Measurements from ENCODE around the gene RASL10A.

The RASL10A gene

DNA sequence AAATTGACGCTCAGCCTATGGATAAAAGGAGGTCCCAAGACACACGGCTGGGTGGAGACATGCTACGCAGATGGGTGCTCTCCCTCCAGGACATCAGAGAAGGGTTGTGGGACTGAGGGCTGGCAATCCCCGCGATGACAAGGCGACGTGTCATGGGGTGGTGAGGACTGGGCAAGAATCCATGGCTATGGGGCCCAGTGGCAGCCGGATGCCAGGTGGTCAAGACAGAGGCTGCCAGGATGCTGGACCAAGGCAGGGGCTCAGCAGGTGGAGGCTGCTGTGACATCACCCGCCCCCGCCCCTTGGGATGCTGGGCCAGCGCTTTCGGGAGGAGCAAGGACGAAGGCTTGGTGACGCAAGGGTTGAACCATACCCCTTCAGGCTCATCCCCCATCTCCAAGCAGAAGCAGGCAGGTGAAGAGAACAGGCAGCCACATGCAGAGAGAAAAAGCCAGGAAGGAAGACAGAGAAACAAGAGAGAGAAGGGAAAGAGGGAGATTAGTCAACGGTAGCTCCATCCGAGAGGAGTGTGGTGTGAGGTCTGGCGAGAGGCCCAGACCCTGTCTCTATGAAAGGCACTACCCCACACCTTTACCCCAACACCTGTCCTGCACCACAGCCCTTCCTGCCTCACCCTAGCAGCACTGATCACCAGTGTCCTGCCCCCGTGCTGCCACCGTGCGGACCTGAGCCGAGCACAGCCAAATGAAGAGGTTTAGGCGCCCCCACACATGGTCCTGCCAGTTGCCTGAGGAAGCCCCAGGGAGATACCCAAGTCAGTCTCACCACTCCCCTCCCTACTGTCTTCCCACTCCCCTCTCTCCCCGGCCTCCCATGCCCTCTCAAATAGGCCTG, 24.1 kb upstream of the RASL10A start:
- DNase-seq: no peak

DNA sequence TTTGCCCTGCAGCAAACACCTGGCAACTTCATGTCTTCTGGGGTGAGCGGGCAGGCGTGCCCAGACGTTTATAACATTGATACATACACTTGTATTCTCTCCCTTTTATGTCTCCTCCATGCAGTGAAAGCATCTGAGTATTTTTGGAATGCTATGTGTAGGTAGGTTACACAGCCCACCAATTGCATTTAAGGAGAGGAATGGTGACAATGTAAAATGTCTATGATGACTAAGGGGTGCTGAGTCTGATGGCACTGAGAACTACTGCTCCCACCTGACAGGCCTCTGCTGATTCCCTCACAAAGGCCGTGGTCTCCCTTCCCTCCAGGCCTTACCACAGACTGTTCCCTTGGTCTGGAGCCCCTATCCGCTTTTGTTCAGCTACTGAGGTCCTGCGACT, 22.9 kb upstream of the RASL10A start:
- DNase-seq: peak in 3 of 56 donors; percentile 21 to 61 (median 41)

DNA sequence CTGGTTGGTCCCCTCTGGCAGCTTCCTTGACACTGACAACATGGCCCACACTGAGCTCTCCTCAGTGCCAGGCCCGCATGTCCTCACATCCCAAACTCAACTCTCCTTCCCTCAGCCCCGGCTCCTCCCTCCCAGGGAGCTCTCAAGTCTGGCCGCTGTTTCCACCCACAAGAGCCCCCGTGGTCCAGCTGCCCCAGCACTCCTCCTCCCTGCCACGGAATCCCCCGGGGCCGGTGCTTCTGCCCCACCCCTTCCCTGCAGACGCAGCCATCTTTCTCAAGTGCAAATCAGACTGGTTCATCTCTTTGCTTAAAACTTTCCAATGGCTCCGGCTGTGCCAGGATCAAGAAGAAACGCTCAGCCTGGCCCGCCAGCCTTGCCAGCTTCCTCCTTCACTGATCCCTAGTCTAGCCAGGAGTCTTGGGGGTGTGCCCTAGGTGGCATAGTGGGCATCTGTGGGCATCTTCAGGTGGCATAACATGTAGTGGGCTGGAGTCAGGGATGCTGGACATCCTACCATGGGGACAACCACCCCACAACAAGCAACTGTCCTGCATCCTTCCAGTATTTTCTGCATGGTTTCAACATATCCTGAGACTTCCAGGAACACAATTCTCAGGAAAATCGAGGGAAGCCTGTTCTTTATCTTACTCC, 22.3 kb upstream of the RASL10A start:
- no peak for DNase-seq

DNA sequence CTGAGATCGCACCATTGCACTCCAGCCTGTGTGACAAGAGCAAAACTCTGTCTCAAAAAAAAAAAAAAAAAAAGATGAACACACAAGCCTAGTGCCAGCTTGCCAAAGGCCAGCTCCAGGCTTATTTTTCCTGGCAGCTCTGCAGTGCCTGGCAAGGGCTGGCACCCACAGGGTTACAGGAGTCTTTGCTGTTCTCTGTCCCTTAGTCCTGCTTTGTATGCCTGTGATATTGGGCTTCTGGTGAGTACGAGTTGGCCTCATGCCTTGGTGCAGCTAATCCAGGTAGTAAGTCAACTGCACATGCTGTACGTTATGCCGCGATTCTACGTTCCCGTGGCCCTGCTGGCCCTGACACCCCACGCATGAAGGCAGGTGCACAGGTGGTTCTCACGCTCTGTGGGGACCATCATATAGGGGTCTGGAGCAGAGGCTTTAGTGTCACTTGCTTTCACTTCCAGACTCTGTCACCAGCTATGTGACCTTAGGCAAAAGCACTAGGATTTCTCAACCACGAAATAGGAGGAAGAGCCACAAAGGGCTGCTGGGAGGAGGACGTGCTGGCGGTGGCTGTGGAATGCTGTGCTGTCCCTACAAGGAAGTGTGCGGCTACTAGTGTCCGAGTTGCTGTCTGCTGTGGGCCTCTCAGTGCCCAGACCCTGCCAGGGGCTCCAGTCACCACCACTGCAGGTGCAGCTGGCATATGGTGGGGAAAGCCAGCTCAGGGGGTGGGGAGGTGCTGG, 21.4 kb upstream of the RASL10A start:
- no peak for DNase-seq

DNA sequence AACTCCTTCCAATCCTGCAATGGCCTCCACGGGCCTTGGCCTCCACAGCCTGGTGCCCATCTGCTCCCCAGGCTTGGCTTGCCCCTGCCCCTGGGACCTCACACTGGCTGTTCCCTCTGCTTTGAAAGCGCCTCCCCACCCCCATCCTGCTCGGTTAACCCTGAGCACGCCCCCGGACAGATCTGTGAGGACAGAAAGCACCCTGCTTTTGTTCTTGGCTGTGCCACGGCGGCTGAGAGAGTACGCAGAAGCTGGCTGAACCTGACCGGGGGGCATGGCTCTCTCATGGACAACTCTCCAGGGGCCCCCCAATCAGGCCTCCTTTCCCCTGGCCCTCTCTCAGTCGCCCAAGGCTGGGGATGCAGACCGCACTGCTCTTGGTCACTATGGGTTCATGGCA, 20.2 kb upstream of the RASL10A start:
- no peak for DNase-seq

DNA sequence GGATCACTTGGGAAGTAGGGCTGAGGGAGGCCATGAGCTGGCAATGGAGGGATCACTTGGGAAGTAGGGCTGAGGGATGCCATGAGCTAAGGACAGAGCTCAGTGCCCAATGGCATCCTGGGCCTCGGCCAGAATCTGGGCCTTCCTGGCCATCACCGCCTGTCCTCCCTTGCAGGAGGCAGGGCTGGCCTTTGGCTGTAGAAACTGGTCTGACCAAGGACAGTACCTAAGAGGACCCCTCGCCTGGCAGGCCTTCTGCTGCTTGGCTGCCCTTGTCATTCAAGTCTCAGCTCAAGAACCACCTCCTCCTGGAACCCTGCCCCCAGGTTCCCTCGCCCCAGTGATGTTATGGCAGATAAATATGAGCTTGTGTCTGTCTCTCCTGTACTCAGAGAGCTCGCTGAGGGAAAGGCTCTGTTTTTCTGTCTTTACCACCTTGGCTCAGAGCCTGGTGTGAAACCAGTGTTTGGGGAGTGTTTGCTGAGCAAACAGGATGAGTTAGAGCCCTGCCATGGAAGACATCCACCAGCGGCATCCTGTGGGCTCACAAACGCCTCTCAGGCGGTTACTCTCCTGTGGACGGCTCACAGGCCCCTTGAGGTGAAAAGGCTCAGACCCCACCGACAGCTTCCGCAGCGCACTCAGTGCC, 19.3 kb upstream of the RASL10A start:
- DNase-seq: no peak

DNA sequence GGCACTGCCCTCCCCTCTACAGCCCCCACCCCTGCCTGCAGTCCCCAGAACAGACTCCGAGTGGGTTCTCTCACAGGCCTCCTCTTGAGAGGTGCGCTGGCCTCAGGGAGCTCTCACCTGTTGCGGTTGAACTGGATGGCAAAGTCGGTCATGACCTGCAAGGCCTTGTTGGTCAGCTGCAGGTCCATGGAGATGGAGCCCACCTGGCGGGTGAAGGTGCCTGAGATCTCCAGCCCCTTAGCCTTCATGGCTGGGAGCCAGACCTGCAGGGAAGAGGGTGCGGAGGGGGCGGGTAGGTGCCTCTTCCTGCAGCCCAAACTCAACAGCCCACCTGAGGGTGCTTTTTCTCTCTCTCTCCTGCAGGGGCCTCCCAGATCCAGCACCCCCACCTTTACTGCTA, 18.7 kb upstream of the RASL10A start:
- DNase-seq: no peak

DNA sequence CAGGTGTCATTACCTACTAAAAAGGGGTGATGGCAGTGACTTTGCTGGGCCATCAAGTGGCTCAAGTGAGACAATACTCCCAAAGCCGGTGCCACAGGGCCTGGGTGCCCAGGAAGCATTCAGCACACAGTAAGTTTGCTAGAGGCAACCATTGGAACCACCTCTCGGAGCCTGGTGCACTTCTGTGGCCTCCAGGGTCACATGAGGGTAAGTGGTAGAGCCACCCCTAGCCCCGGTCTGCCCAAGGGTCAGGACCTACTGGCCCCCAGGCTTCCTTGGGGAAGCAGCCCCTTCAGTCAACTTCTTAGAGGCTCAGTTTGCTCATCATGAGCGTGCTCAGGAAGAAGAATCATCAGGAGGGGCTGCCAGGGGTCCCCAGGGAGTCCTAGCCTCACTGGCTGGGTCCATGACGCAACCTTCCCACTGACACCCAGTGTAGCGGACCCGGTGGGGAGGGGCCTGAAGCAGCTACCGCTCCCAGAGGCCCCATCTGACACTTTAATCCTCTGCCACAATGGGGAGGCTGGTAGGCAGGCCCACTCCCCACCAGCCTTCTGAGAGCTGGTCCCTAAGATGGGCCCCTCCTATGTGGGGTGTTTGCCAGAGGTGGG, 17.5 kb upstream of the RASL10A start:
- no peak for DNase-seq

DNA sequence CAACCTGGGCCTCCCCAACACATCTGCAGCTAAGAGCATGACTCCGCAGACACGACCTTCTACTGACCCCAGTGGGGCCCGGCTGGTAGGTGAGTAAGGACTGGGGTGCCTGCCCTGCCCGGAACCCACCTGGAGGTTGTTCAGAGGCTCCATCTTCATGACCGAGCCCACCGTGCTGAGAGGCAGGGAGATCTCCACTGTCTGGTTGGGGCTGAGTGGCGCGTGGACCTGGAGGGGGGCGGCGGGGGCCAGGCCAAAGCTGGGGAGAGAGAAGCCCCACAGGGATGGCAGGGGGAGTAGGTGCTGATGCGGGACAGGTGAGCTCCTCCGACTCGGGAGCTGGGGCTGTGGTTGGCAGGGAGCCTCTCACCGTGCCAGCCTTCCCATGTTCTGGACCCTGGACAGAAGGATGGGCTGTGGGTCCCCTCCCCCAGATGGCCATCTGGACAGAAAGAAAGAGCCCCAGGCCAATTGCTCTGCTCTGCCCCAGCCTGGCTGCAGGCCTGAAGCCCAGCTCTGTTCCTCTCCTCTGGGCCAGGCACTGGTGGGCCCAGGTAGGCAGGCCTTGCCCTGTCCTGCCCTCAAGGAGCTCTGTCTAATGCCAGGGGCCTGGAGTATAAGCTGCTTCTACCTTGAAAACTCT, 16.3 kb upstream of the RASL10A start:
- DNase-seq: no peak

DNA sequence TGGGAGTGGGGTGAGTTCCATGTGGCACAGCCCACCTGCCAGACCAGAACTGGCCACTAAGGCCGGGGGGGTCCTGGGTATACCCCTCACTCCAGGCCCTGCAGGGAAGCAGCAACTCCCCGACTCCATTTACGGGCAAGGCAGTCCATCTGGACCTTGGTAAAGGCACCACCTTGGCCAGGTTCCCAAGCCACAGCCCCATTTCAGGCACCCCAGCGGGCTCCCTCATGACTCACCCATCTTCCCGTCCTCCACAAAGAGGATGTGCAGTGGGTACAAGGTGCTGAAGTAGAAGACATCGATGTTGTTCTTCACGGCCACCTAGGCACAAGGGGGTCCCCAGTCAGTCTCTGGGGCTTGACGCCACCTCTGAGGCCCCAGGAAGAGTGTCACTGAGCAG, 15.7 kb upstream of the RASL10A start:
- DNase-seq: peak in 1 of 56 donors; percentile 45

DNA sequence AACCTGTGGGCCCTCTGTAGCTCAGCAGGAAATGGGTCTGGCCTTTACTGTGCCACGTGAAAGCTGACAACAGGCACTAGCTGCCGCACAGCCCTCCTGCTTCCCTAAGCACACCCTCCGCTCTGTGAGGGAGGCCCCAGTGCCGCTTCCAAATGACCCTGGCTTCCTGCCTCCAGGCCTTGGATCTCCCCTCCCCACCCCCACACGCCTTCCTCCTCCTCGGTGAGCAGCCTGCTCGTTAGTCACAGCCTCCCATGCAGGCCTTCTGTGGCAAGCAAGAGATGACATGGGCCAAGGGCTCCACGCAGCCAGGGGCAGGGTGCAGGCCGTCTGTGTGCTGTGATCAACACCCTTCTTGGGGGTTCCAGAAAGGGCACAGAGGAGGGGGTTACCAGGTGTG, 15.3 kb upstream of the RASL10A start:
- peak in 9 of 56 donors; percentile 17 to 45 (median 30) for DNase-seq

DNA sequence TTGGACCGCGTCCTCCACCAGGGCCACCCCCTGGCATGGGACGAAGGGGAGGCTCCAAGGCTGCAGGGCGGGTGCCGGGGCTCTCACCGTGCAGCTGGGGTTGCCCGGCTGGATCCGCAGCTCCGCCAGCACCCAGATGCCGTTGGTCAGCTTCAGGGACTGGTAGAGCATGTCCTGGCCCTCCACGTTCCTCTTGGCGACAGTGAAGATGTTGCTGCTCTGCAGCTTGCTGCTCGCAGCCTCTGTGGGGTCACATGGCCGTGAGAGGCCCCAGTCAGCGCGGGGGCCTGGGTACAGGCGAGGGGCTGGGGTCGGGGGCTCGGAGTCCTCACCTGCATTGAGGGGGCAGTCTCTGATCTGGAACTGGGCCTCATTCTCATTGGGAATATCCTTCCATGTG, 14.8 kb upstream of the RASL10A start:
- no peak for DNase-seq

DNA sequence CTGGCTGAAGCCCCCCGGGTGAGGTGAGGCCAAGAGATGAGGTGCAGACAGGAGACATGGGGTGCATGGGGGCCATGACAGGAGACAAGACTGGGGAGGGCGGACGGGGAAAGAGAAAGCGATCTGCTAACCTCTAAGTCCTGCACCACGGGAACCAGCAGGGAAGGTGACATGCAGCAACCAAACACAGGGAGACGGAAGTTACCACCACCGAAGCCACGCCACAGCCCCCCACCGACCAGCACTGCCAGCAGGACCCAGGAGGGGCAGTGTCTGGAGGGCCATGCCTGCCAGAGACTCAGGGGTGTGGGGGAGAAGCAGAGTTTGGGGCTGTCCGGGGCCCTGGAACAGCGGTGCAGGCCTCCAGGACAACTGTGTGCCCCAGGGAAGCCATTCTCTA, 14.1 kb upstream of the RASL10A start:
- DNase-seq: no peak

DNA sequence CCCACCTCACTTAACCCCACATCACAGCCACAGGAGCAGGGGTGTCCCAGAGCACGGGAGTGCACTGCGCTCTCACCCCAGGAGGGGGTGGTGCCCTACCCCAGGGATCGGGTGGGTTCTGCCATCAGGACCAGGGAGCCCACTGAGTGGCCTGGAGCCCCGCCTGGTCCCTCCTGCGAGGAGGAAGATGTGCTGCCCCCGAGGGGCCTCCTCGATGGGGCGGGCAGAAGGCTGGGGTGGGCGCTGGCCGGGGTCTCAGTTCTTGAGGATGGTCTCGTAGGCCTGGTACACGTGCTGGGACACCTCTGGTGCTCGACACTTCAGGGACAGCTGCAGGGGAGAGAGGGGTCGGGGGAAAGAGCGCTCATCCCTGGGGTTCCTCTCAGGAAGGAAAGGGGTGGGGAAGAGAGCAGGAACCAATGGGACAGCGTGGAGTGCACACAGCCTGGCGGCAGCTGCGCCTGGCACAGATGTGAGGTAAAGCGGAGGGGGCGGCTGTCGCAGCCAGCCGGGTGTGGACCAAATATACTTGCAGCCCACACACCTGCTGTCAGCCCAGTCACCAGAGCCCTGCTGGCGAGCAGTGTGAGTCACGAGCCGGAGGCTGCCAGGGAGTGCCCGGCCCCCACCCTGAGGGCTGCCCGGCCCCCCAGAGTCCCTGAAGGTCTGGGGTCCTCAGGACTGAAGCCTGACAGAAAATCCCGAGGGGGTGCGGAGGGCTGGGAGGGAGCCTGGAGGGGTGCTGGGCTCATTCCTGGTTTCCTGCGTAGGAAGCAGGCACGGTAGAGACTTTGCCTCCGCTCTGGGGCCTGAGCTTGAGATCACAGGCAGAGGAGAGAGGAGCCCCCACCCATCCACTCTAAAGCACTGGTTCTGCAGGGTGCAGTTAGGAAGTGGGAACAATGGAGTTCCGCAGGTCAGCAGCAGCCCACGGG, 13.3 kb upstream of the RASL10A start:
- DNase-seq: peak in 31 of 56 donors; percentile 19 to 78 (median 49)

DNA sequence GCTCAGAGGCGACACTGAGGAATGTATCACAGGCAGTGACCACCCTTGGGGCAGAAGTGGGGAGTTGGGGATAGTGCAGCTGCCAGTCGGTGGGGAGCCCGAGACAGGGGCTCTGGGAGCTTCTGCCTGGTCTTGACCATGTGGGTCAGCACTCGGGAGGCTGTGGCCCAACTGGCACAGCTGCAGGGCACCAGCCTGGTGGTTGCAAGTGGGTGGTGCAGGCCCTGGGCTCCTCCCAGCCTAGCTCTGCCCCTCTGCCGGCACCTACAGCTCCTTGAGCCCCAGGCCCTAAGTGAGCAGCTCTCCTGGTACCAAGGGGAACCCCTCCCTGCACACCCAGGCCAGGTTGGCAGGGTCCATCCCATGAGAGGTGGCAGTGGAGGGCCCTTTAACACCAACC, 12.6 kb upstream of the RASL10A start:
- DNase-seq: no peak

DNA sequence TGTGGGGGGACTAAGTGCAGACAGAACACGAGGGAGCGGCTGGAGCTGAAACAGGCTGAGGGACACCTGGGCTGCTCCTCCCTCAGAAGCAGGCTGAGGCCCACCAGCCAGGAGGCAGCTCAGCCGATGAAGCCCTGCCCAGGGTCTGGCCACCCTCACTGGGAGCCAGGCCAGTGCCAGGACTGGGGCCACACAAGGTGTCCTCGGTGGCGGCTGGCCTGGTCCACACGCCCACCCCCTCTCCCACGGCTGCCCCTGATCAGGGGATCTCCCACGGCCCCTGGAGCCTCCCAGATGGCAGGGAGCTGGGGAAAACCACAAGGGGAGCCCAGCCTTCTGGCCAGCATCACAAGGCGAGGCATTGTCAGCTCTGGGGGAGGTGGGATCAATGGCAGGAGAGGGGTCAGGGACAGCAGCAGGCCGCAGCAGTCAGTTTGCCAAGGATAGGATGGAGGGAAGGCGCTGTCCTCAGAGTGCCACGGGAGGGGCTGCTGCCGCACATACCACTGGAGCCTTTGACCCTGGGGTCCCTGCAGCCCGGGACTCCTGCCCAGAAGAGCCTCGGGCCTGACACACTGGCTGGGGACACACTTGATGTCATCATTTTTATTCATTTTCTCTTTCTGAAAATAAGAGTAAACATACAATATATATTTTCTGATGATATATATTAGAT, 11.7 kb upstream of the RASL10A start:
- DNase-seq: no peak

DNA sequence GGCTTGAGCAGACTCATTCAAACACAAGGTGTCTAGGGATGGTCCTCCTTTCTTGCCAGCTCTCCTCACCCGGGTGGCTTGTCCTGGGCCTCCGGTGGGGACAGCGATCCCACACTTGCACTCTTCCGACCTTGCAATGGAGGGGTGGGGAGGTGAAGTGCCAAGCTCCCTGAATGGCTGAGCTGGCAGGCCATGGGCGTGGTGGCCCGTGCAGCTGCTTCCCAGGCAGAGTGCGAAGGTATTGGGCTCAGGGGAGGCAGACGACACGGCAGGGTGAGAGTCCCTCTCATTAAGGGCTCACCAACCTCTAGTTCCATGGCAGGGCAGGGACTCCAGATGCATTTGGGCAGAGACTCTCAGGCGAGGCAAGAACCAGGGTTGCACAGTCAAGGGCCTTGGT, 11.0 kb upstream of the RASL10A start:
- DNase-seq: no peak

DNA sequence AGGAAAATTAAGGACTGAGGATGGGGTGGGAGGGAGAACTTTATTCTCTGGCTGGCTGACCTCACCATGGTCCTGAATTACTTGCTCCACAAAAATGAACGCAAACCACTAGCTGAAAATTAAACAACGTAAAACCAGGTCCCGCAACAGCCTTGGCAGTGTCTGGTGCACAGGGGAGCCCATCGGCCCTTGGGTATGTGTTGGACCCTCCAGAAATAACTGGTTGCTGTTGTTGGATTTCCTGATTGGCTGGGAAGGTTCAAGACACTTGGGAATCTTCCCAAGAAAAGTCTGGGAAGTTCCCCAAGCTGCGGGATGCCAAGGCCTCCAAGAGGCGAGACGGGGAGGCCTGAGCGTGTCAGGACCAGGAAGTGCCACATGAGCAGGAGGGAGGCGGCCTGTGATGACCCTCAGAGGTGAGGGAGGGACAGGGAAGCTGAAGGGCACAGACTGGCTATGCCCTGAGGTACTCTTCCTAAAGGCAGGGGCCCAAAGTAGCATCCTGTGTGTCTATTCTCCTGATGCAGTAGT, 10.4 kb upstream of the RASL10A start:
- DNase-seq: peak in 1 of 56 donors; percentile 19

DNA sequence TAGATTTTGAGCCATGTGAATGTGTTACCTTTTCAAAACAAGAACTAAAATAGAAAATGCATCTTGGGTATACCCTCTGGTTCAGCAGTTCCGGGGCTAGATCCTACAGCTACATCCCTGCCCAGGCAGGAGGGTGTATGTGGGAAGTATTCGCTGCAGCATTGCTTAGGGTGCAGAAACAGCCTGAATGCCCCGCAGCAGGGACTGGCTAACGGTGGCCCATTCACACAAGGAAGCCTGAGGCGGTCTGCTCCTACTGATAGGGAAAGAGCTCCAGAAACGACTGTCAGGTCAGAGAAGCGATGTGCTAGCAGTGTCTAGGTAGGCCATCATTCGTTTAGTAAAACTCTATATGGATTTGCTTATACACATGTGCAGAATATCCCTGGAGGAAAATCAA, 9.9 kb upstream of the RASL10A start:
- no peak for DNase-seq

Data from nucleus accumbens (tissue), 56 donors.